ENCODE data around the gene SCYL1.

The SCYL1 gene

GRCh38 chr11:65493367-65494176, 31.3 kb upstream of the SCYL1 start:
- no peak for DNase-seq (ENCODE audit: low read depth, low spot score)

- no peak for DNase-seq (ENCODE audit: low read depth, low spot score)
Measured at GRCh38 chr11:65496304-65497140, 28.4 kb upstream of the SCYL1 start.

GRCh38 chr11:65497141-65498041, 27.5 kb upstream of the SCYL1 start:
- no peak for DNase-seq (ENCODE audit: low read depth, low spot score)

GRCh38 chr11:65498042-65498726, 26.7 kb upstream of the SCYL1 start:
- no peak for DNase-seq (ENCODE audit: low read depth, low spot score)

- DNase-seq (ENCODE audit: low read depth, low spot score), result no peak
Measured at GRCh38 chr11:65498727-65498976, 26.2 kb upstream of the SCYL1 start.

GRCh38 chr11:65498977-65499712, 25.7 kb upstream of the SCYL1 start, which contains the start of gene MALAT1:
TSS of gene MALAT1 (plus strand) at chr11:65499045.
- no peak for DNase-seq (ENCODE audit: low read depth, low spot score)

GRCh38 chr11:65499713-65500386, 25.0 kb upstream of the SCYL1 start:
- DNase-seq (ENCODE audit: low read depth, low spot score), result no peak

- DNase-seq (ENCODE audit: low read depth, low spot score), result no peak
Measured at GRCh38 chr11:65500387-65501185, 24.3 kb upstream of the SCYL1 start.

- DNase-seq (ENCODE audit: low read depth, low spot score), result no peak
Measured at GRCh38 chr11:65501186-65501471, 23.8 kb upstream of the SCYL1 start.

GRCh38 chr11:65501472-65502273, 23.2 kb upstream of the SCYL1 start:
- no peak for DNase-seq (ENCODE audit: low read depth, low spot score)

GRCh38 chr11:65502274-65502554, 22.7 kb upstream of the SCYL1 start:
- DNase-seq (ENCODE audit: low read depth, low spot score), result no peak

- DNase-seq (ENCODE audit: low read depth, low spot score), result no peak
Measured at GRCh38 chr11:65502555-65503367, 22.1 kb upstream of the SCYL1 start.

- DNase-seq (ENCODE audit: low read depth, low spot score), result no peak
Measured at GRCh38 chr11:65503368-65503948, 21.4 kb upstream of the SCYL1 start.

GRCh38 chr11:65503949-65504673, 20.8 kb upstream of the SCYL1 start:
- DNase-seq (ENCODE audit: low read depth, low spot score), result no peak

GRCh38 chr11:65504674-65505465, 20.0 kb upstream of the SCYL1 start:
- DNase-seq (ENCODE audit: low read depth, low spot score), result no peak
